Erythroblast (primary cell): ENCODE data around the gene SIDT2.

Experiments used
- GATA1 ChIP-seq: IDR thresholded peaks from 2 replicates; pipeline ENCODE4 v1.6.1; 2011; ENCODE audit warnings: low read depth, mild to moderate bottlenecking, control low read depth, low read length, moderate library complexity
- POLR2A ChIP-seq: IDR thresholded peaks from 2 replicates; pipeline ENCODE4 v1.6.1; 2011; ENCODE audit warnings: mild to moderate bottlenecking, low read length

DNA sequence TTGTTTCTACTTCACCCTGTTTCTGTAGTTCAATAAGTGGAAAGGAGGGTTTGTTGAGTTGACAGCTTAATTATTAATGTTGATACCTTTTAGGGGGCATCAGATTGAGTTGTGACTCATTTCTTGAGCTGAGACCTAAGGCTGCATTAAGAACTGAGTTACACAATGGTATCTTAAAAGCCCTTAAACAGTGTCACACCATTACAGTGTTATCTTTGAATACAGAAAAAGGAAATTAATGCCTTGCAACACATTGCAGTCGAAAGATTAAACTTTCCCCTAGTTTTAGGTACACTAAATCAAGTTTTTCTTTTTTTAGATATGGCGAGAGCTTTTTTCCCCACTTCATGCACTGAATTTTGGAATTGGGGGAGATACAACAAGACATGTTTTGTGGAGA, 17.7 kb upstream of the SIDT2 start:
- TF ChIP-seq POLR2A, result no peak
- no peak for TF ChIP-seq GATA1
